GM18508 (cell line): Measurements from ENCODE around the gene CCDC175.

ENCODE experiments used
- ATAC-seq: cut with Tn5 transposase; IDR thresholded peaks from one replicate; pipeline ENCODE4 v1.9.1; 2021; ENCODE audit warnings: moderate number of reproducible peaks; ENCODE audit not compliant: insufficient read depth, unreplicated experiment

Gene CCDC175

GRCh38 chr14:59483819-59484638 is 92.6 kb downstream of the CCDC175 start, which contains the start of the genes JKAMP and L3HYPDH:
TSS of gene JKAMP (plus strand) at chr14:59484517. CDS start at chr14:59484590, 73 bp downstream.
TSS of gene L3HYPDH (minus strand) at chr14:59484408. CDS start at chr14:59484316, 92 bp downstream.
- ATAC-seq, result peak; percentile 61

- ATAC-seq, result no peak
These were observed 93.2 kb downstream of the CCDC175 start for GRCh38 chr14:59483363-59483762.

DNA sequence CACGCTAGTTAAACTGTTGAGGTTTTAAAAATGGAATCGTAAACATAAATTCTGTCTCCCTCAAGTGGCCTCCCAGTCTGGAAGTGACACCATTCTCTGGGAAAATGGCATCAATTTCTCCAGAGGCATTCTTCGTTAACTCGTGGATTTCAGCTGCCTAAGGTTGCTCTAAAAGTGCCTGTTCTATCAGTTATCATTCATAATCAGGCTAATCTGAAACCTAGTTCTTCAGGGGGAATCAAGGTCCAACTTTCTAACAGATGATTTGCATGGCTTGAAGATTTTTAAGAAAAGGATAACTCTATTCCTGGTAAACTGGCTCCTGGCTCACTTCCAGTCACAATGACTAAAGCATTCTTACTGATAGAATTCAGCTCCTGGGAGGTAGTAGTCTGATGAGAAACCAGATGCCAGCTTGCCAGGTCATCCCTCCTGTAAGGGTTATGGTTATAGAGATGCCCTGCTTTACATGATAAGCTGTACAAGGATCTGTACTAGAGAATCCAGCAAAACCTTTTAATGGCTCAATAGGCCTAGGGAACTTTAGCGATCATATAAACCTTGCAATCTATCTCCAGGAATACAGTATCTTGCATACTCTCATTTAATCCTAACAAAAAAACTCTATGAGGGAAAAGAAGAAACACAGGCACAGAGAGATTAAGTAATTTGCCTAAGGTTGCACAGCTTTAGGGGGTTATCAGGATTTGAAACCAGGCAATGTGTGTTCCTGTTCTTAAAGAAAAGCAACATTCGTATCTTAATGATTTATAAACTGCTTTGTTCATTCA is 93.9 kb downstream of the CCDC175 start:
- ATAC-seq, result no peak

- ATAC-seq, result no peak
These were observed 94.6 kb downstream of the CCDC175 start for GRCh38 chr14:59481871-59482540.

DNA sequence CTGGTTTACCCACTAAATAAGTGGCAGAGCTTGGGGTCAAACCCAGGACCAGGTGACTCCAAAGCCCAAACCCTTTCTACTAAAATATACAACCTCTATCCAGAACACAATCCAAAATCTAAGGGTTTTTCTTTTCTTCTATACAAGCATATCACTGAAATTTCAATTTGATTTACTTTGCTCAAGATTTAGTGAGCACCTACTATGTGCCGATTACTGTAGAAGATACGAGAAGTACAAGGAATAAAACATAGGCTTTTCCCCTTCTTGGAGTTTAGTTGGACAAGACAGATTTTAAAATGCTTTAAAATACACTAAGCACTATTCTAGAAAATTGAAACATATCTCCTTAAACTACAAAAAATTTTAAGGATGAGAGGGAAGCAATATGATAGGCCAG is 95.2 kb downstream of the CCDC175 start:
- ATAC-seq, result no peak

GRCh38 chr14:59480166-59480565 is 96.4 kb downstream of the CCDC175 start:
- no peak for ATAC-seq

GRCh38 chr14:59478540-59478939 is 98.1 kb downstream of the CCDC175 start:
- no peak for ATAC-seq

DNA sequence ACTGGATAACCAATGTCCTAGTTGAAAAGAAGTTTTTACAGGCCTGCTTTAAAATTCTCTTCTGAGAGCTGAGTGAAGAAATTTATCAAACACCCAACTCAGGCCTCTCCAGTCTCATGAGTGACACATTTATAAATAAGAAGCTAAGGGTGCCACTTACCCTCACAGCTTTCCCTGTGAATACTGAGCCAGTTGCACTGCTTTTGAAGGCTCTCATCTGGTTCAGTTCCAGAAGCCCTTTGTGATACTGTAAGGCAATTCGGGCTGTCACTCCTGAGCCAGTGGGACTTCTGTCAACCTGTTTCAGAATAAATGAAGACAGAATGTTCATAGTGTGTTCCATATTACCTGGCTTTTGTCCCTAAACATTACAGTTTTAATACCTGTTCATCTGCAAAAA is 100.9 kb downstream of the CCDC175 start:
- no peak for ATAC-seq

- ATAC-seq, result no peak
These were observed 102.4 kb downstream of the CCDC175 start for GRCh38 chr14:59474172-59474571.

DNA sequence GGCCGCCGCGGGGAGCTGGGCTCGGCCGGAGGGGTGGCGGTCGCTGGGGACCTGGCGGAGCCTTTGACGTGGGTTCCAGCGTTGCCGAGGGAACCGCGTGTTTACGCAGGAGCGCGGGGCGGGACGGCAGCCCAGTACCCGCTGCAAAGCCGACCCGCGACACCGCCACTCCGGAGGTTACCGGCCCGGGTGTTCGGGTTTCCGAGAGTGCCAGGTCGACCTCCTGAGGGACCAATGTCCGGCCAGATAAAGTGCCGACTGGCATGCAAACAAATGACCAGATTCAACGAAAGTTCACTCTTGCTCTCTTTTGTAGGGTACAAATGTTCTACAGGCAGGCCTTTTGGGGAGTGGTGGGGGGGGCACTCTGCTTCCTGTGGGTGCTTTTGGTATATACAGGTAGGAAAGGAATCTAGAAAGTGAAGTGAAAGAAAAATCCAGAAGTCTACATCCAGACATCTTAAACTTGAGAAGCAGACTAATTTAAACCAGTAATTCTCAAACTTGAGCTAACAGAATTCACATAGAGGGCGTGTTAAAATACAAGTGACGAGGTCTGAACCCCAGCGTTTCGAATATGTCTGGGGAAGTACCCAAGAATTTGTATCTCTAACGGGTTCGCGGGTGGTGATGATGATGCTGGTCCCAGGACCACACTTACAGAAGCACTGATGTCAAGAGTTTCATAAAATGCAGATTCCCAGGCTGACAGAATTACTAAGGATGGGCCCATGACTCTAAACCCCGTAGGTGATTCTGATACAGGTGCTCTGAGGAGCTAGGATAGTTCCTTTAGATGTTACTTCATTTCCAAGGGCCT is 111.1 kb downstream of the CCDC175 start, which contains the start of gene GPR135:
Gene GPR135, minus strand, starts transcription at position 65 of the 820 bp plus-strand sequence. CDS start 154 bp downstream, outside the sequence.
- ATAC-seq, result peak; percentile 12

- ATAC-seq, result peak; percentile 46
These were observed 111.9 kb downstream of the CCDC175 start for GRCh38 chr14:59464486-59465315.

- peak; percentile 9 for ATAC-seq
These were observed 112.7 kb downstream of the CCDC175 start for GRCh38 chr14:59463787-59464485.

DNA sequence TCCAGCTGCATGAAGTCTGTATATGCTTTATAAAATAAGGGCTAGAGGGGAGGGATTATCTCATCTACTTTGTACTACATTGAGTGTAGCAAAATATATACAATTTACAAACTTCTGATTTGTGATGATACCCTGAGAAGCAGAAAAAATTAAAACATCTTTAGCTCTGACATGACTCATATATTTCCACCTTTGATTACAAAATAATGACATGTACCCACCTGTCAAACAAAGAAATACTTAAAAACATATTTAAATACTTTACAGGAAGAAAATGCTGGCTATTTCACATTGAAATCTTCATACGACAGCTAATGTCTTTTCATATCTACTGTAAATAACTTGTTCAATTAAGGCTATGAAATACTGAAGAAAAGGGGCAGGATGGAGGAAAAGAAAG is 114.7 kb downstream of the CCDC175 start:
- ATAC-seq, result no peak

- ATAC-seq, result no peak
These were observed 116.2 kb downstream of the CCDC175 start for GRCh38 chr14:59460378-59460777.

DNA sequence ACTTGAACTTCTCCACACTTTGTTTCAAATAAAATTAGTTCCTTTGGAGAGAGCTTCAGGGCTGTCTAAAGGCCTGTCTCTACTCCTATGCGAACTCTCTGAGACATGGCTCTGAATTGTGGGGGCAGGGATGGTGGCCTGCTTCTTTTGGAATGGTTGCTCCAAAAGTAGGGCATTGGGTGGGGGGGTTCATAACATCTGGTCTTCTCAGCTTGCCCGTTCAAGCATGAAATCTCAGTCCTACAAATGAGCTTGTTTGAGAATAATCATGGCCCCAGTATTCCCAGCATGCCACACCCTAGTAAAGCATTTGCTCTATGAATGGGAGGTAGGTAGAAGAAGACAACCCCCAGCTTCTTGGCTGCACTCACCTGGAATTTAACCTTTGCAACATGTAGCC is 118.1 kb downstream of the CCDC175 start:
- ATAC-seq, result no peak

DNA sequence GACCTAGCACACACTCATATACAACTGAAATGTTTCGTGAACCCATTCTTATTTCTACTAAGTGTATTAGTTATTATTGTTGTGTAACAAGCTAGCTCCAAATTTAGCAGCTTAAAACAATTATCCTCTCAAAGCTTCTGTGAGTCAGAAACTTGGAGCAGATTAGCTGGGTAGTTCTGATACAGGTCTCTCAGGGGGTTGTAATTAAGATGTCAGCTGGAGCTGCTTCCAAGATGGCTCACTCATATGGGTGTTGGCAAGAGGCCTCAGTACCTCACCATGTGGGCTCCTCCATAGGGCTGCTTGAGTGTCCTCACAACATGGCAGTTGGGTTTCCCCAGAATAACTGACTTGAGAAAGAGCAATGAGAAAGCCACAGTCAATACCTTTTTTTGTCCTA is 121.2 kb downstream of the CCDC175 start:
- ATAC-seq, result no peak
